ENCODE results near the gene SLC14A1.
A peak's percentile ranks its signal among the peaks of the same experiment; 100 is the strongest.

SLC14A1 gene

GRCh38 chr18:45688833-45689232 is 35.1 kb upstream of the SLC14A1 start:
- Histone ChIP-seq H3K4me3 (ENCODE audit: low read depth, low read length) (no peak overlapping the region), H3K4me1 (ENCODE audit: control insufficient read depth, insufficient read depth, low read length, unreplicated experiment) (no peaks in the 10 kb centered on the region), H3K27me3 (ENCODE audit: insufficient read depth, low read length) (no peaks in the 10 kb centered on the region), H3K36me3 (ENCODE audit: insufficient read depth, low read length) (no peaks in the 10 kb centered on the region), H3K27ac (ENCODE audit: low read depth, low read length) (no peak overlapping the region), H3K79me2 (ENCODE audit: control insufficient read depth, insufficient read depth, low read length, unreplicated experiment) (no peaks in the 10 kb centered on the region), H2AFZ (ENCODE audit: low read length, unreplicated experiment) (no peak overlapping the region)

DNA sequence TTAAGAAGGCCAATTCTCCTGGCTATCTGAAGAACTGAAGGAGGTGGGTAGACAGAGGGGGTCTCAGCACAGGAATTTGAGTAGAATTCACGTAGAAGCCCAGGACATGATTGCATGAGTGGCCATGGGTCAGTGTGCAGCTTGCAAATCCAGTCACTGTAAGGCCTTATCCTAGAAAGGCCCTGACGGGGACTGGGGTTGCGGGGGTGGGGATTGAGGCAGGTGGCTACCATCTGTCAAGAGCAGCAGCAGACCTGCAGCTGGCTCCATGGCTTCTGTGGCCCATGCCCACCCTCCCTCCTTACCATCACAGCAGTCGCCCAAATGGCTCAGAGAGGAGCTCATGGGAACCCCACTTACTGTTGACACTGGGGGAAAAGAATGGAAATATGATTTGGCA is 34.6 kb upstream of the SLC14A1 start:
- H2AFZ ChIP-seq (ENCODE audit: low read length, unreplicated experiment) = no peak overlapping the region
- no peak overlapping the region for H3K27ac ChIP-seq (ENCODE audit: low read depth, low read length)
- H3K4me1 ChIP-seq (ENCODE audit: control insufficient read depth, insufficient read depth, low read length, unreplicated experiment) = no peaks in the 10 kb centered on the region
- H3K36me3 ChIP-seq (ENCODE audit: insufficient read depth, low read length) = no peaks in the 10 kb centered on the region
- H3K27me3 ChIP-seq (ENCODE audit: insufficient read depth, low read length) = no peaks in the 10 kb centered on the region
- H3K79me2 ChIP-seq (ENCODE audit: control insufficient read depth, insufficient read depth, low read length, unreplicated experiment) = no peaks in the 10 kb centered on the region
- H3K4me3 ChIP-seq (ENCODE audit: low read depth, low read length) = no peak overlapping the region

DNA sequence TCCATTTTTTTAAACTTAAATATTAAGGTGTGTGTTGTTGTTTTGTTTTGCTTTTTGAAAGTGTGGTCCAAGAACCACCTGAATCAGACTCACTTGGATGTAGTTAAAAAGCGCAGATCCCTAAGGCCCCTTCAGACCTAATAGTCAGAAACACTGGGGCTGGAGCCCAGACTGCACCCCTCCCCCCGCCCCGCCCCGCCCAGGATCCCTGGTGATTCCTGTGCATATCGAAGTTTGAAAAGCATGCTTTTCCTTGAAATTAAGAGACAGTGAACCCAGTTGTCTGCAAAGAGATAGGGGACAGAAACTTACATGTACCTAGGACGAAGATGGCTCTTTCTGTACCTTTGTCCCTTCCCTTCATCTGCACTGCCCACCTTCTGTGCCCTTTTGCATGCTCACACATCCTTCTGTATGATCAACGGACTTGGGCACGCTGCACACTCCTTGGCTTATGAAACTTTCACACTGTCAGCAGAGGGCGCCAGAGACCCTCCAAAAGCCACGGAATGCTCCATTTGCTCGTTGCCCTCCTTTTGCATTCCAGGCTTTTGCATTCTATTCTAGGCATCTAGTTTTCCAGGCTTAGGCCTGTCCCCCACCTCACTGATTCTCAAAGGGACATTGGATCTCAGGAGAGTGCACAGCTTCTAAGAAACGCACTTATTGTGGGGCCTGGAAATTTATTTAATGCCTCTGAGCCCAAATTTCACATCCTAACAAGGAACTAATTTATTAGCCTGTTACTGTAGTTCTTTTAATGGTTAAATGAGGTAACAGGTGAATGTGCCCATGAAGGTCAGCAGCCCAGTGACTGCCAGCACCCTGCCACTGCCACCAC is 32.8 kb upstream of the SLC14A1 start:
- no peaks in the 10 kb centered on the region for H3K27me3 ChIP-seq (ENCODE audit: insufficient read depth, low read length)
- H3K79me2 ChIP-seq (ENCODE audit: control insufficient read depth, insufficient read depth, low read length, unreplicated experiment) = no peaks in the 10 kb centered on the region
- no peaks in the 10 kb centered on the region for H3K36me3 ChIP-seq (ENCODE audit: insufficient read depth, low read length)
- 0 out of 2 replicates have a peak overlapping the region, but pooled peaks have one; percentile 45 for H3K4me3 ChIP-seq (ENCODE audit: low read depth, low read length)
- no peak overlapping the region for H3K27ac ChIP-seq (ENCODE audit: low read depth, low read length)
- no peaks in the 10 kb centered on the region for H3K4me1 ChIP-seq (ENCODE audit: control insufficient read depth, insufficient read depth, low read length, unreplicated experiment)
- H2AFZ ChIP-seq (ENCODE audit: low read length, unreplicated experiment) = peak overlapping the region; percentile 75

GRCh38 chr18:45691816-45692179 is 32.2 kb upstream of the SLC14A1 start:
- Histone ChIP-seq H2AFZ (ENCODE audit: low read length, unreplicated experiment) (no peak overlapping the region), H3K79me2 (ENCODE audit: control insufficient read depth, insufficient read depth, low read length, unreplicated experiment) (no peaks in the 10 kb centered on the region), H3K4me1 (ENCODE audit: control insufficient read depth, insufficient read depth, low read length, unreplicated experiment) (no peaks in the 10 kb centered on the region), H3K27ac (ENCODE audit: low read depth, low read length) (no peak overlapping the region), H3K36me3 (ENCODE audit: insufficient read depth, low read length) (no peaks in the 10 kb centered on the region), H3K27me3 (ENCODE audit: insufficient read depth, low read length) (no peaks in the 10 kb centered on the region), H3K4me3 (ENCODE audit: low read depth, low read length) (no peak overlapping the region)

DNA sequence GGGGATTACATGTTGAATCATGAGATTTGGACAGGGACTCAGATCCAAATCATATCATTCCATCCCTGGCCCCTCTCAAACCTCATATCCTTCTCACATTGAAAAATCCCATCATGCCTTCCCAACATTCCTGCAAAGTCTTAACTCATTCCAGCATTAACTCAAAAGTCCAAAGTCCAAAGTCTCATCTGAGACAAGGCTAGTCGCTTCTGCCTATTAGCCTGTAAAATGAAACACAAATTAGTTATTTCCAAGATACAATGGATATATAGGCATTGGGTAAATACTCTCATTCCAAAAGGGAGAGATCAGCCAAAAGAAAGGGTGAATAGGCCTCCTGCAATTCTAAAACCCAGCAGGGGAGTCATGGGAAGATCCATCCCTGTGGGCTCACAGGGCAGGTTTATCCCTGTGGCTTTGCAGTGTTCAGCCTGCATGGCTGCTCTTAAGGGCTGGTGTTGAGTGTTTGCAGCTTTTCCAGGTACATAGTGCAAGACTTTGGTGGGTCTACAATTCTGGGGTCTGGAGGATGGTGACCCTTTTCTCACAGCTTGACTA is 21.2 kb upstream of the SLC14A1 start:
- H3K36me3 ChIP-seq (ENCODE audit: insufficient read depth, low read length) = no peaks in the 10 kb centered on the region

DNA sequence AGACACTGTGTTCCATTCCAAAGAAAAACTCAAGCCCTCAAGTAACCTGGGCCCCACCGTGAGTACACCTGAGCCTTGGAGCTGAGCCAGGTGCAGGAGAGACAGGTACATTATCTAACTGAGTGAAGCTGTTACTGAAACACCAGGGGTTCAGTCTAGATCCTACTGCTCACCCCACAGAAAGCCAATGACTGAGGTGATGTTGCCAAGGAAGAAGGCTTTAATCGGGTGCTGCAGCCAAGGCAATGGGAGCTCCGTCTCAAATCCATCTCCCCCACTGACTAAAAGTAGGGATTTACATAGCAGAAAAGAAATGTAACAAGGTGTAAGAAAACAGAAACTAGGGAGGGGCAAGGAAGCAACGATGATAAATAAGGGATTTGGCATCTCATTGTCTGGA is 15.2 kb upstream of the SLC14A1 start:
- H2AFZ ChIP-seq (ENCODE audit: low read length, unreplicated experiment) = no peak overlapping the region
- no peak overlapping the region for H3K27ac ChIP-seq (ENCODE audit: low read depth, low read length)
- no peaks in the 10 kb centered on the region for H3K36me3 ChIP-seq (ENCODE audit: insufficient read depth, low read length)
- H3K4me1 ChIP-seq (ENCODE audit: control insufficient read depth, insufficient read depth, low read length, unreplicated experiment) = no peaks in the 10 kb centered on the region
- no peaks in the 10 kb centered on the region for H3K79me2 ChIP-seq (ENCODE audit: control insufficient read depth, insufficient read depth, low read length, unreplicated experiment)
- H3K27me3 ChIP-seq (ENCODE audit: insufficient read depth, low read length) = no peaks in the 10 kb centered on the region
- no peak overlapping the region for H3K4me3 ChIP-seq (ENCODE audit: low read depth, low read length)

More for the DNA sequence above, 21.2 kb upstream of the SLC14A1 start:
- Histone ChIP-seq H3K4me1 (ENCODE audit: control insufficient read depth, insufficient read depth, low read length, unreplicated experiment) (no peaks in the 10 kb centered on the region), H2AFZ (ENCODE audit: low read length, unreplicated experiment) (no peak overlapping the region), H3K79me2 (ENCODE audit: control insufficient read depth, insufficient read depth, low read length, unreplicated experiment) (no peaks in the 10 kb centered on the region), H3K27me3 (ENCODE audit: insufficient read depth, low read length) (no peaks in the 10 kb centered on the region), H3K4me3 (ENCODE audit: low read depth, low read length) (no peak overlapping the region), H3K27ac (ENCODE audit: low read depth, low read length) (no peak overlapping the region)

DNA sequence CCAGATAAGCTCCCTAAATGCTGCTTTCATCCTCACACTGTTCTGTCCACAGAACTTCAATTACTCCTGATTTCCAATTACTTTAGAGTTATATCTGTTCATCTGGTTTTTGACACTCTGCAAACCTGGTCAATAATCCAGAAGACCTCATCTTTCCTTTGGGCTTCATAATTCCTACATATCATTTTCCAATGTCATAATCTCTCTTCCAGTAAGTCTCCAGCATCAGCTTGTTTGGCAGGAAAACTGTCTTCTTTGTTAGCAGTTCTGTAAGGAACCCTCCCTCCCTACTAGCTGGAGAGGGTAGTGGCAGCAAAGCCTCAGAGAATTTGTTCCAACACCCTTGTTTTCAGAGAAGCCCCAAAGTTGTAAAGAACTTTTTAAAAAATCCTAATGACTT is 11.9 kb upstream of the SLC14A1 start:
- H3K4me1 ChIP-seq (ENCODE audit: control insufficient read depth, insufficient read depth, low read length, unreplicated experiment) = no peaks in the 10 kb centered on the region
- no peaks in the 10 kb centered on the region for H3K36me3 ChIP-seq (ENCODE audit: insufficient read depth, low read length)
- H3K27ac ChIP-seq (ENCODE audit: low read depth, low read length) = no peak overlapping the region
- no peak overlapping the region for H2AFZ ChIP-seq (ENCODE audit: low read length, unreplicated experiment)
- H3K27me3 ChIP-seq (ENCODE audit: insufficient read depth, low read length) = no peaks in the 10 kb centered on the region
- no peaks in the 10 kb centered on the region for H3K79me2 ChIP-seq (ENCODE audit: control insufficient read depth, insufficient read depth, low read length, unreplicated experiment)
- no peak overlapping the region for H3K4me3 ChIP-seq (ENCODE audit: low read depth, low read length)

DNA sequence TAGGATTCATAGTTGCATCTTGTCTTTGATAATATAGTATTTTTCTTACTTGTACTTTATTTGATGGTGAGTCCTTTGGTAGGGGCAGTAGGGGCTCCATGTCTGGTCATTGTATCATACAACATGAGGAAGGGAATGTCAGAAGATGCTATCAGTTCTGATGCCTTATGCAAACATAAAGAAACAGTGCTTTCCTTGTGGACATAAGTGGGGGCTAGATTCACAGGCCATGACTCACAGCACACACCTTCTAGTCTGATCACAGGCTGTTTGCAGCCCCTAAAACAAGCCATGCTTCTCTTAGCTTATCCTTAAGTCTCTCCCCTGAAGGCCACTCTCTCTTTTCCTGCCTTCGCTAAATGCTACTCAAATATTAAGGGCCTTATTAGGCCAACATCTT is 10.7 kb upstream of the SLC14A1 start:
- H2AFZ ChIP-seq (ENCODE audit: low read length, unreplicated experiment) = no peak overlapping the region
- no peaks in the 10 kb centered on the region for H3K4me1 ChIP-seq (ENCODE audit: control insufficient read depth, insufficient read depth, low read length, unreplicated experiment)
- no peaks in the 10 kb centered on the region for H3K36me3 ChIP-seq (ENCODE audit: insufficient read depth, low read length)
- no peak overlapping the region for H3K4me3 ChIP-seq (ENCODE audit: low read depth, low read length)
- no peaks in the 10 kb centered on the region for H3K27me3 ChIP-seq (ENCODE audit: insufficient read depth, low read length)
- H3K79me2 ChIP-seq (ENCODE audit: control insufficient read depth, insufficient read depth, low read length, unreplicated experiment) = no peaks in the 10 kb centered on the region
- H3K27ac ChIP-seq (ENCODE audit: low read depth, low read length) = no peak overlapping the region

GRCh38 chr18:45715212-45715780 is 8.7 kb upstream of the SLC14A1 start:
- Histone ChIP-seq H3K27me3 (ENCODE audit: insufficient read depth, low read length) (no peaks in the 10 kb centered on the region), H3K4me1 (ENCODE audit: control insufficient read depth, insufficient read depth, low read length, unreplicated experiment) (peaks cover 5% of the 10 kb centered on the region), H3K79me2 (ENCODE audit: control insufficient read depth, insufficient read depth, low read length, unreplicated experiment) (no peaks in the 10 kb centered on the region), H3K36me3 (ENCODE audit: insufficient read depth, low read length) (no peaks in the 10 kb centered on the region), H3K27ac (ENCODE audit: low read depth, low read length) (no peak overlapping the region), H2AFZ (ENCODE audit: low read length, unreplicated experiment) (no peak overlapping the region), H3K4me3 (ENCODE audit: low read depth, low read length) (no peak overlapping the region)

DNA sequence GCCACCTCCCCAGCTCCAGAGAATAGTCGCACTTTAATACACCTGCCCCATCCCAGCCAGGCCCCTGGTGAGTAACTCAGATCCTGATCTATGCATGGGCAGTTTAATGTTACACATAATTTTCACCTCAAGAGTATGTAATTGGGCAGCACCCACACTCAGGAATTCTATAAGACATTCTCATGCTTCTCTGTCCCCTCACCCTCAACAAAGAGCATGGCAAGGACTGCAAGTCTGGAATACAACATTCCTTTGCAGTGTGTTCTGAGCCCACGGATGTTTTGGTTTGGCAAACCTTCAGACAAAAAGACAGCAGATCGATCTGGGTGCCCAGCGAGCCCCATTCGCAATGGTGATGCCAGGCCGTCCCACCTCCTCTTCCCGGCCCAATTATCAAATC is 4.9 kb upstream of the SLC14A1 start:
- Histone ChIP-seq H3K4me1 (ENCODE audit: control insufficient read depth, insufficient read depth, low read length, unreplicated experiment) (peaks cover 5% of the 10 kb centered on the region), H3K27me3 (ENCODE audit: insufficient read depth, low read length) (no peaks in the 10 kb centered on the region), H3K79me2 (ENCODE audit: control insufficient read depth, insufficient read depth, low read length, unreplicated experiment) (no peaks in the 10 kb centered on the region), H3K27ac (ENCODE audit: low read depth, low read length) (no peak overlapping the region), H3K4me3 (ENCODE audit: low read depth, low read length) (no peak overlapping the region), H2AFZ (ENCODE audit: low read length, unreplicated experiment) (no peak overlapping the region), H3K36me3 (ENCODE audit: insufficient read depth, low read length) (no peaks in the 10 kb centered on the region)

GRCh38 chr18:45722899-45723298 is 1.1 kb upstream of the SLC14A1 start:
- no peaks in the 10 kb centered on the region for H3K36me3 ChIP-seq (ENCODE audit: insufficient read depth, low read length)
- H3K4me3 ChIP-seq (ENCODE audit: low read depth, low read length) = no peak overlapping the region

More at GRCh38 chr18:45722899-45723298, 1.1 kb upstream of the SLC14A1 start:
- Histone ChIP-seq H3K79me2 (ENCODE audit: control insufficient read depth, insufficient read depth, low read length, unreplicated experiment) (no peaks in the 10 kb centered on the region), H3K27me3 (ENCODE audit: insufficient read depth, low read length) (no peaks in the 10 kb centered on the region), H2AFZ (ENCODE audit: low read length, unreplicated experiment) (no peak overlapping the region), H3K27ac (ENCODE audit: low read depth, low read length) (no peak overlapping the region), H3K4me1 (ENCODE audit: control insufficient read depth, insufficient read depth, low read length, unreplicated experiment) (peaks cover 5% of the 10 kb centered on the region)

Measured in ACC112 (cell line).